Measurements from ENCODE around the gene PSMG4. TPM values are rescaled to one million over a fixed set of nuclear protein-coding genes. Genes with fewer than 3 reads are reported as not detected.

The PSMG4 gene
- total and polyA plus RNA-seq, 9 of the 15 experiments (the other 6 are each of a cell fraction or from before 2014, with no cell fraction given): 12.9 to 185 (median 52.0) TPM

GRCh38 chr6:3316818-3317217 lies 58.1 kb downstream of the PSMG4 start (continued):
- TF ChIP-seq RNF219 (CRISPR knock-in tag; IDR thresholded peaks at IDR 0.05) (no peak), TEAD1 (CRISPR knock-in tag; IDR thresholded peaks at IDR 0.05) (no peak), ZBTB7A (IDR thresholded peaks at IDR 0.05; ENCODE audit: borderline replicate concordance, control insufficient read depth, low read depth, low read length) (no peak), POLR3A (IDR thresholded peaks at IDR 0.05; ENCODE audit: borderline replicate concordance, extremely low read depth, insufficient read depth, insufficient read length) (no peak), HOXB6 (CRISPR knock-in tag; IDR thresholded peaks at IDR 0.05; ENCODE audit: borderline replicate concordance) (no peak), ZMIZ1 (IDR thresholded peaks at IDR 0.05; ENCODE audit: low read depth in 2 of 2, low read length in 2 of 2) (no peak), PKNOX1 (IDR thresholded peaks at IDR 0.05) (no peak), FOXA3 (CRISPR knock-in tag; conservative IDR thresholded peaks at IDR 0.05 in 1 of 2, IDR thresholded peaks at IDR 0.05 in 1 of 2) (no peak), ZBTB9 (CRISPR knock-in tag; IDR thresholded peaks at IDR 0.05) (no peak), RB1 (IDR thresholded peaks at IDR 0.05; ENCODE audit: low read depth) (no peak), ZNF785 (CRISPR knock-in tag; IDR thresholded peaks at IDR 0.05) (no peak), AFF4 (CRISPR knock-in tag; IDR thresholded peaks at IDR 0.05) (no peak), ZNF12 (CRISPR knock-in tag; IDR thresholded peaks at IDR 0.05) (no peak)
